ENCODE data around the gene FAM72A. TPM values are rescaled to one million over a fixed set of nuclear protein-coding genes. Genes with fewer than 3 reads are reported as not detected.
A peak's percentile ranks its signal among the peaks of the same experiment; 100 is the strongest.
"Not testable (repeated sequence)": the region's sequence is repeated elsewhere in the genome, so short reads cannot be mapped to it uniquely, and the experiment has no call there.

FAM72A gene
- total RNA-seq (2014; rRNA removed; shearing (Covaris generic); ENCODE audit: low replicate concordance), result 1.3 and 5.6 TPM in 2 replicates

GRCh38 chr1:206202789-206203363 is at the start of gene FAM72A:
FAM72A (minus strand) TSS chr1:206202839; CDS start chr1:206202025, 814 bp downstream.
- H3K9me3 ChIP-seq, H3K27me3 ChIP-seq, H3K36me3 ChIP-seq, H3K4me3 ChIP-seq: not testable (repeated sequence)
- DNase-seq, result peak; percentile 99

DNA sequence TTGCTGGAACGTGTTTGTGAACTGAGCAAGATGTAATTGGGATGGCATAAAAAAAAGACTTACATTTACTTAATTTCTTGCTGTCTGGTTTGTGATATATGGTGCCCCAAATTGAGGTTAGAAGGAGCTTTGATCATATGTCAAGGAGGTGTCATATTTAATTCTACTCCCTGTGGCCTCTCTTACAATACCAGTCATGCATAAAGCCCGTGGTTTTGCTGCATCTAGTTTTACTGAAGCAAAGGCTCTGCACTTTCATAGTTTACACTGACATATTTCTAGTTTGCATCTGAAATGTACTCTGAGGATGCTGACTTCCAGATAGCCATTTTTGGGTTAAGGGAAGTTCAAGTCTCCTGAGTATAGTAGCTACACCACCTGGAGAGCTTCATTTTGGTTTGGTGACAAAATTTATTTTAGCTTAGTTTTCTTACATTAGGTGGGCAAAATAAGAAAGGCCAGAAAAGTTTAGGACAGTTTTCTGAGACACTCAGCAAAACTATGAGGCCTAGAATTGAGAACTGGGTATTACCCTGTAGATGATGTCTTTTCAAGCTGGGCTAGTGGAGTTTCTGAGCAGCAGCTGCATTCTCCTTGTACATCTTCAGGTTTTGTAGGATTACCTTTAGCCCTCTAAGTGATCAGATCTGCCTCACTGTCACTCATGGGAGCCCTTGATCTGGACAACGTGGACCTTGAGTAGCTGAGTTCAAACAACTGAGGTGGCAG is 48.5 kb upstream of the FAM72A start:
- H3K9me3 ChIP-seq, DNase-seq, H3K27me3 ChIP-seq, H3K4me3 ChIP-seq, H3K36me3 ChIP-seq: not testable (repeated sequence)

DNA sequence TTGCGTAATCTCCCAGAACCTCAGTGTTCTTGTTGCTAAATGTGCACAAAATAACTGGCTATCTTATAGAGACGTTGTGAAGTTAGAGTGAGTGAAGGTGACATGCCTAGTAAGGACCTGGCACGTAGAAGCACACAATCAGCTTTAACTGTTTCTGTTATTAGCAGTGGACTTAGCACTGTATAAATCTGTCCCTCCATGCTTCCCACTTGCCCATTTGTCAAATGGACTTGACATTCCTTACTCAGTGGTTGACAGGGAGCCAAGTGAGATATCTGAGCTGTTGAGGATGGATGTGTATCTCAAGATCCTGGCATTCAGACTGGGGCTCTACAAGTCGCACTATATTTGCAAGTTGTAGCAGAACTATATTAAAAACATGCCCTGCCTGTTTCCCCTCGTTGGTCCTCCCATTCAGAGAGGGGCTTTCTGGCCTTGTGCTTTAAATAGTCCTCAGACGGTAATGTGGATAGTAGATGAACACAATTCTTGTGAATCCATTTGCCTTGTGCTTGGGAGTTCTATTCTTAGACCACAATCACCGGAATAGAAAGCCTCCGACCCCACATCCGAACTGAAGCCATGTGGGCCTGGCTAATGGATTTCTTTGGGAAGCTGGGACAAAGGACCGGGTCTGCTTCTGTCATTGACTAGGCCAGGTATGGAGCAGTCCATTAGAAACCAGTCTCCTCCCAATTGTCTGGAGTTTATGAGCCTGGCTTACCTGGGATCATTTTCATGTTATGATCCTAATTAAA is 43.7 kb upstream of the FAM72A start:
- not testable (repeated sequence) for H3K27me3 ChIP-seq, H3K36me3 ChIP-seq, H3K9me3 ChIP-seq, H3K4me3 ChIP-seq, DNase-seq

DNA sequence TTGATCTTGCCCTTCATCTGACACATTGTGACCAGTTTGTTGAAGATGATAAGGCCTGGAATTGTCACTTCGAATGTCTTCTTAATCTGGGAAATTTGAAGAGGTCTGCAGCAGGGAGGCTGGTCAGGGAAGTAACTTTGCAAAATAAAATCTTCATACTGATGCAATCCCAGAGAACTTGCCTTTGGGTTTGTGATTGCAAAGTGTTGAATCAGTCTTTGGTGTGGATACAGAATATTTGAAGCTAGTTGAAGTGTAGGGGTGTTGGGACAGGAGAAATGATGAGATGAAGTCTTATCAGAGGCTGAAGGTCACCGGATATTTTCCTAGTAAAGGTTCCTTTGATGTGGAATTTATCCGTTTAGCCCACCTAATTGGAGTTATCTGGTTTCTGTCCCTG is 42.8 kb upstream of the FAM72A start:
- not testable (repeated sequence) for DNase-seq, H3K9me3 ChIP-seq, H3K27me3 ChIP-seq, H3K4me3 ChIP-seq, H3K36me3 ChIP-seq

GRCh38 chr1:206243335-206243734 is 40.7 kb upstream of the FAM72A start:
- not testable (repeated sequence) for H3K9me3 ChIP-seq, H3K4me3 ChIP-seq, H3K36me3 ChIP-seq, DNase-seq, H3K27me3 ChIP-seq

DNA sequence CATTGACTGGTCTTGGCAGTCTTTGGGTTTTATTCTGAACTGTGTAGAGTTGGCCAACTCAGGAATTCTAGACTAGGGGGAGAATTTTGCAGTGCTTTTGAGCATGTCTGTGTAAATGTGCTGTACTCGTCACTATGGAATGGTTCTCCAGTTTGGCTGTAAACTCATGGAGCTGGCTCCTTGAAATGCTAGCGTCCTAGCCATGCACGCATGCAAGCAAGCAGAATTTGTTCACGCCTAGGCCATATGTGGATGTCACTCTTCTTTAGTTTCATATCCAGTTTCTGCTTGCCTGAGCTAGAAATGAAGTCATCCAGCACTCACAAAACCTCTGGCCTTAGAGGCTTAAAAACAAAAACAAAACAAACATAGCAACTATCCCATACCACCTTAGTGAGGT is 37.6 kb upstream of the FAM72A start:
- H3K4me3 ChIP-seq, H3K9me3 ChIP-seq, H3K36me3 ChIP-seq, DNase-seq, H3K27me3 ChIP-seq: not testable (repeated sequence)

- H3K36me3 ChIP-seq, H3K9me3 ChIP-seq, DNase-seq, H3K27me3 ChIP-seq, H3K4me3 ChIP-seq: not testable (repeated sequence)
These were observed 32.6 kb upstream of the FAM72A start for GRCh38 chr1:206235190-206235589.

GRCh38 chr1:206234189-206234916 is 31.7 kb upstream of the FAM72A start:
- H3K36me3 ChIP-seq, H3K27me3 ChIP-seq, H3K4me3 ChIP-seq, H3K9me3 ChIP-seq, DNase-seq: not testable (repeated sequence)

DNA sequence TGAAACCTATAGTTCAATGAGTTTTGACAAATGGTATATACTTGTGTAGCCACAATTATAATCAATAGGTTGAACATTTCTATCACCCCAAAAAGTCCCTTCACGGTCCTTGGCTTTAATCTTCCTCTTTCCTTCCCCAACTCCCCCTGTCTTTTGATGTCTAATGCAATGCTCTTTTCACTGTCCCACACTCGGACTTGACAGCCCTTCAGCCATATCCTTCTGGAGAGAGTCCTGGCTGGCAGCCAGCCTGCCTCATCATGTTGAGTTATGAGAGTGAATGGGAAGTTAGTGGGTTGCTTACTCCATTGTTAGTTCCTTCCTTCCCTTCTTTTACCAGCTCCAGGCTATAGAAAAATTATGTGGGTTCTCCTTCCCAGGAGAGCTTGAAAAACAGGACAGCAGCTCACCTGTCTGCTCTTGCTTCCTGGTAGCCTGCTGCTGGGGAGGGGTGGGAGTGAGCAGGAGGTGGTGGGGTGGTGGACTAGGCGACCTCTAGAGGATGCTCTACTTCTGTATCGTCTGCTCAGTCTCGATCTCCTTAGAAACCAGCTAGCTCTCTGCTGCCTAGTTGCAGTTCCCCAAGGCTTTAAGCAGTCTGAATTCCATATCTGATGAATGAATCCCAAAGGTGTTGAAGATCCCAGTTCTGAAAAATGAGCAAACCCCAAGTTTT is 30.5 kb upstream of the FAM72A start:
- H3K36me3 ChIP-seq, H3K9me3 ChIP-seq, H3K27me3 ChIP-seq, DNase-seq, H3K4me3 ChIP-seq: not testable (repeated sequence)

GRCh38 chr1:206231989-206232388 is 29.4 kb upstream of the FAM72A start:
- not testable (repeated sequence) for H3K27me3 ChIP-seq, H3K9me3 ChIP-seq, H3K4me3 ChIP-seq, H3K36me3 ChIP-seq, DNase-seq

DNA sequence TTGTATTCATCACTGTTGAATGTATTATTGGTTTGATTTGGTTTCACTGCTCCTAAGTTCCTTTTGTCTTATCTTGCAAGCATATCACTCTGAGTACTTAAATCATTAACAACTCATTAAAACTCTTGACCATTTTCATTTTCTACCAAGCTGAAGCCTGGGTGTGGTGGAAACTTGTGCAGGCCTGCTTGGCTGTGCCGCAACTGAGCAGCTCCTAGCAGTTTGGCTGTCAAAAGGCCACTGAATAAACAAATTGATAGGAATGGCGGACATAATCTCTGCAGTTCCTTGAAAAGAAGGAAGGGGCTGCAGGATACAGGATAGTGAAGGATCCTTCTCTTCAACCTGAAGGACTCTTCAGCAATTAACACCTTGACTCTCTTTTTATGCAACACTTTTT is 26.6 kb upstream of the FAM72A start:
- not testable (repeated sequence) for H3K36me3 ChIP-seq, H3K9me3 ChIP-seq, DNase-seq, H3K27me3 ChIP-seq, H3K4me3 ChIP-seq

GRCh38 chr1:206226886-206227285 is 24.2 kb upstream of the FAM72A start:
- not testable (repeated sequence) for H3K4me3 ChIP-seq, DNase-seq, H3K36me3 ChIP-seq, H3K9me3 ChIP-seq, H3K27me3 ChIP-seq

GRCh38 chr1:206225386-206225785 is 22.7 kb upstream of the FAM72A start:
- not testable (repeated sequence) for H3K27me3 ChIP-seq, H3K36me3 ChIP-seq, DNase-seq, H3K9me3 ChIP-seq, H3K4me3 ChIP-seq

GRCh38 chr1:206224190-206224776 is 21.6 kb upstream of the FAM72A start:
- H3K4me3 ChIP-seq, H3K9me3 ChIP-seq, H3K27me3 ChIP-seq, H3K36me3 ChIP-seq, DNase-seq: not testable (repeated sequence)

- not testable (repeated sequence) for H3K36me3 ChIP-seq, H3K4me3 ChIP-seq, H3K9me3 ChIP-seq, DNase-seq, H3K27me3 ChIP-seq
These were observed 18.9 kb upstream of the FAM72A start for GRCh38 chr1:206221585-206221984.

DNA sequence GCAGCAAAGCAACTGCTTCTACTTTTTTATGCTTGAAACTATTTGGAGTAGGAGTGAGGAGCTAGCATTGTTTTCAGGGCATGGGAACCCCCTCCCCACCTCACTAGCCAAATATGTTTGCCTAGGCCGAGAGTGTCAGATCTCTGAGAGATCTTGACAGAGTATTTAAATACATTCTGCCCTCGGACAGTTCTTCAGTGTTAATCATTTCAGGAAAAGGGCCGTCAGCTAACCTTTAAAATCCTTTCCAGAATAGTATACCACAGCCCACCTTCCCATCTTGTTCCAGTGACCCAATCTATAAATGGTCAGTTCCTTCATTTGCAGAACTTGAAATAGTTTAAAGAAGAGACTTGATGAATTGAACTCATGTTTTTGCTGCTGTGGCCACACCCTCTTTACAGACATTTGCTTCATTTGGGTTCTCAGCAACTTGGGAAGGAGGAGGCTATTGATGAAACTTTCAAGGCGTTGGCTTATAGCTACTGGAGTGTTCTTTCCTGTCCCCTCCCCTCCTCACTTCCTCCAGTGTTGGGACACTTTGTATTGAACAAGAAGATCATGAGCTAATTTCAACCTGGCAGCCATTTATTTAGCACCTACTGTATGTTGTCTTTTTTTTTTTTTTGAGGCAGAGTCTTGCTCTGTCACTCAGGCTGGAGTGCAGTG is 17.8 kb upstream of the FAM72A start:
- not testable (repeated sequence) for H3K4me3 ChIP-seq, H3K9me3 ChIP-seq, DNase-seq, H3K36me3 ChIP-seq, H3K27me3 ChIP-seq

Measured in MG63 (cell line).